Prostate gland (tissue), 2 donors: ENCODE data around the gene SASH3. TPM values are rescaled to one million over a fixed set of nuclear protein-coding genes. Genes with fewer than 3 reads are reported as not detected.

Experiments
- DNase-seq: peaks from one replicate; pipeline ENCODE4 v3.0.0-alpha.2; 2019; ENCODE audit warnings: low spot score
- H3K27ac ChIP-seq, 2 donors: fragments of 200-600 bp; sonication (generic); 2 replicates each; pipeline ENCODE4 v1.5.1; 2017 to 2019
- H3K27me3 ChIP-seq: fragments of 200-600 bp; sonication (generic); replicated peaks from 2 replicates; pipeline ENCODE4 v1.5.1; 2019; ENCODE audit not compliant: insufficient read depth
- H3K36me3 ChIP-seq, 2 donors: fragments of 200-600 bp; sonication (generic); 1 replicate in 1 of 2; 2 replicates in 1 of 2; pipeline versions ENCODE4 v1.5.1 to v1.8.1; 2017 to 2019
- H3K4me1 ChIP-seq: fragments of 200-600 bp; sonication (generic); replicated peaks from 2 replicates; pipeline ENCODE4 v1.5.1; 2019
- H3K4me3 ChIP-seq, 2 donors: fragments of 200-600 bp; sonication (generic); 2 replicates each; pipeline ENCODE4 v1.5.1; 2017 to 2019
- H3K9me3 ChIP-seq: fragments of 200-600 bp; sonication (generic); 2 replicates; pipeline ENCODE4 v1.5.1; 2017
- POLR2A ChIP-seq: fragments of 450-650 bp; IDR thresholded peaks from one replicate; pipeline ENCODE4 v1.6.1; 2016; ENCODE audit warnings: antibody characterized with exemption, mild to moderate bottlenecking
- POLR2AphosphoS5 ChIP-seq: sonication (generic); formaldehyde crosslinking; IDR thresholded peaks from one replicate; pipeline ENCODE4 v1.6.1; 2017; ENCODE audit warnings: antibody characterized with exemption
- WGBS: methylation state at CpG from one replicate; pipeline ENCODE4 v1.1.5; 2018; 5-methylcytosine and 5-hydroxymethylcytosine counted together
- intact Hi-C: fragments of 100-400 bp; cut with DNase I; formaldehyde crosslinking; loops from one replicate; pipeline ENCODE4 v1.14.2; 2022
- total RNA-seq, 2 donors: library from RNA; depleted of rRNA; stranded (reverse); fragments of >200 nt; gene quantifications; one replicate each; pipeline ENCODE4 v1.1.0, GENCODE V29; 2016
- TF ChIP-seq, protein P1 (sequence below), 4 experiments: fragments of 200-600 bp in 2 of 4; fragments of 450-650 bp in 2 of 4; sonication (generic) in 2 of 4; IDR thresholded peaks; 1 replicate in 3 of 4; 2 replicates in 1 of 4; pipeline ENCODE4 v1.5.1; 2016 to 2019; ENCODE audit warnings: antibody characterized with exemption in 4 of 4, mild to moderate bottlenecking in 2 of 4, moderate library complexity in 2 of 4

The SASH3 gene
- total RNA-seq, 2 donors from 2014 or later, result 2.2 to 5.8 TPM

DNA sequence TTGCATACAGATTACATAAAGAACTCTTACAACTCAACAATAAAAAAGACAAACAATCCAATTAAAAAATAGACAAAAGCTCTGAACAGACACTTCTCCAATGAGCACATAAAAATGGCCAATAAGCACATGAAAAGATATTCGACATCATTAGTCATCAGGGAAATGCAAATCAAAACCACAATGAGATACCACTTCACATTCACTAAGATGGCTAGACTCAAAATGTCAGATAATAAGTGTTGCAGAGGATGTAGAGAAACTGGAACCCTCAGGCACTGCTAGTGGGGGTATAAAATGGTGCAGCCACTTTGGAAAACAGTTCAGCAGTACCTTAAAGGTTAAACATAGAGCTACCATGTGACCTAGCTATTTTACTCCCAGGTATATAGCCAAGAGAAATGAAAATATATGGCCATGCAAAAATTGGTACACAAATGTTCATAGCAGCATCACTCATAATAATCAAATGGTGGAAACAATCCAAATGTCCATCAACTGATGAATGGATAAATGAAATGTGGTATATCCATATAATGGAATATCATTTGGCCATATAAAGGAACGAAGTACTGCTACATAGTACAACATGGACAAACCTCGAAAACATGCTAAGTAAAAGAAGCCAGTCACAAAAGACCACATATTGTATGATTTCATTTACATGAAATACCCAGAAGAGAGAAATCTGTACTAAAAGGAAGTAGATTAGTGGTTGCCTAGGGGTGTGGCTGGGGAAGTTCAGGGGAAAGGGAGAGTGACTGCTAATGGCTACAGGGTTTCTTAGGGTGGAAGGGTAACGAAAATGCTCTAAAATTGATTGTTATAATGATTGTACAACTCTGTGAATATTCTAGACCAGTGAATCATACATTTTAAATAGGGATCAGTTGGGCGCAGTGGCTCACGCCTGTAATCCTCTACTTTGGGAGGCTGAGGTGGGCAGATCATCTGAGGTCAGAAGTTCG lies 29.4 kb downstream of the SASH3 start:
- Histone ChIP-seq H3K36me3 (no peaks in the 10 kb centered on the region), H3K27me3 (no peaks in the 10 kb centered on the region), H3K27ac (no peak overlapping the region), H3K4me3 (no peak overlapping the region), H3K4me1 (no peaks in the 10 kb centered on the region), H3K9me3 (no peaks in the 10 kb centered on the region)
- TF ChIP-seq POLR2A (no peak), POLR2AphosphoS5 (no peak)
- TF ChIP-seq, protein P1, sequence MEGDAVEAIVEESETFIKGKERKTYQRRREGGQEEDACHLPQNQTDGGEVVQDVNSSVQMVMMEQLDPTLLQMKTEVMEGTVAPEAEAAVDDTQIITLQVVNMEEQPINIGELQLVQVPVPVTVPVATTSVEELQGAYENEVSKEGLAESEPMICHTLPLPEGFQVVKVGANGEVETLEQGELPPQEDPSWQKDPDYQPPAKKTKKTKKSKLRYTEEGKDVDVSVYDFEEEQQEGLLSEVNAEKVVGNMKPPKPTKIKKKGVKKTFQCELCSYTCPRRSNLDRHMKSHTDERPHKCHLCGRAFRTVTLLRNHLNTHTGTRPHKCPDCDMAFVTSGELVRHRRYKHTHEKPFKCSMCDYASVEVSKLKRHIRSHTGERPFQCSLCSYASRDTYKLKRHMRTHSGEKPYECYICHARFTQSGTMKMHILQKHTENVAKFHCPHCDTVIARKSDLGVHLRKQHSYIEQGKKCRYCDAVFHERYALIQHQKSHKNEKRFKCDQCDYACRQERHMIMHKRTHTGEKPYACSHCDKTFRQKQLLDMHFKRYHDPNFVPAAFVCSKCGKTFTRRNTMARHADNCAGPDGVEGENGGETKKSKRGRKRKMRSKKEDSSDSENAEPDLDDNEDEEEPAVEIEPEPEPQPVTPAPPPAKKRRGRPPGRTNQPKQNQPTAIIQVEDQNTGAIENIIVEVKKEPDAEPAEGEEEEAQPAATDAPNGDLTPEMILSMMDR (IDR thresholded peaks at IDR 0.05), result no peak
- intact Hi-C loops, result no loop called here
- 92% methylated on average over 7 of the region's 7 CpGs for WGBS
- no peak for DNase-seq

DNA sequence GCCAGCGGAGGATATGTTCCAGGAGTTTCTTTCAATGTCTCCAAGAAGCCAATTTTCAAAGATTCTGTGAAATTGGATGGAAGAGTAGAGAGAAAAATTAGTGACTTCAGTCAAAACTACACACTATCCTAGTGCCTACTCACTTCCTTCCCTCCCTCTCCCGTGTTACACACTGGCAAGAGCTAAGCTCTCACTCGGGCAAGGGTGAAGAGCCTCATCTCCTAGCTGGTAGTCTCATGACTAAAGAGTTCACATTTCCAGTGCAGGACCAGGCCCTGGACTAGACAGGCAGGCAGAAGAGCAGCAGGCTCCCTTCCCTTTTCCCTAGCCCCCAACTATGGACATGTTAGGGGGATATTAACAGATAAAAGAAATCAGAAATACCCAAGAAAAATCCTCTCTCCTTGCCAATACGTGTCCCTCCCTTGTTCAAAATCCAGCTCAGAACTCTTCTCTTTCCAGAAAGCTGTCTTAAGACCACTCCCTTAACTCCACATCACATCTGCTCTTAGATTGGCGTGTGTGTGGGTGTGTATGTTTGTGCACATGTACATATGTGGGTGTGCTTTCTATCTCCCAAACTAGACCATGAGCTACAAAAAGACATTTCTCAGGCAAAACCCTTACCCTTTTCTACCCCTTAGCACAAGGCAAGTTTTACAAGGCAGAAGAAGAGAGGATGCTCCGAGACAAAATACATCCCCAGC lies 34.1 kb downstream of the SASH3 start:
- Histone ChIP-seq H3K36me3 (no peaks in the 10 kb centered on the region), H3K4me1 (no peaks in the 10 kb centered on the region), H3K27me3 (no peaks in the 10 kb centered on the region), H3K9me3 (no peaks in the 10 kb centered on the region), H3K4me3 (no peak overlapping the region), H3K27ac (no peak overlapping the region)
- no peak for DNase-seq
- TF ChIP-seq POLR2AphosphoS5 (no peak), POLR2A (no peak)
- TF ChIP-seq, protein P1 (IDR thresholded peaks at IDR 0.05), result no peak
- WGBS, result 89% methylated on average over 6 of the region's 6 CpGs
- intact Hi-C loops, result no loop called here

DNA sequence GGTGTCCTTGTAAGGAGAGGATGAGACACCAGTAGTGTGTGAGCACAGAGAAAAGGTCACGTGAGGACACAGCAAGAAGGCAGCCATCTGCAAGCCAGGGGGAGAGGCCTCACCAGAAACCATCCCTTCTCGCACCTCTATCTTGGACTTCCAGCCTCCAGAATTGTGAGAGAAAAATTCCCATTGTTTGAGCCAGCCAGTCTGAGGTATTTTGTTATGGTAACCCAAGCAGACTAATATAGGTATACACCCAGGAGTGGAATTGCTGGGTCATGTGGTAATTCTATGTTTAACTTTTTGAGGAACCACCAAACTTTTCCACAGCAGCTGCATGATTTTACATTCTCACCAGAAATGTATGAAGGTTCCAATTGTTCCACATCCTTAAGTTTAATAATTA lies 38.4 kb downstream of the SASH3 start:
- WGBS, result 93% methylated on average over 2 of the region's 2 CpGs
- TF ChIP-seq POLR2AphosphoS5, result no peak
- TF ChIP-seq POLR2A, result no peak
- TF ChIP-seq, protein P1 (IDR thresholded peaks at IDR 0.05), result no peak
- H3K4me3 ChIP-seq, result no peak overlapping the region
- no peak overlapping the region for H3K27ac ChIP-seq
- H3K9me3 ChIP-seq, result no peaks in the 10 kb centered on the region
- no peaks in the 10 kb centered on the region for H3K27me3 ChIP-seq
- H3K4me1 ChIP-seq, result no peaks in the 10 kb centered on the region
- H3K36me3 ChIP-seq, result no peaks in the 10 kb centered on the region
- DNase-seq, result no peak
- intact Hi-C loops, result no loop called here

DNA sequence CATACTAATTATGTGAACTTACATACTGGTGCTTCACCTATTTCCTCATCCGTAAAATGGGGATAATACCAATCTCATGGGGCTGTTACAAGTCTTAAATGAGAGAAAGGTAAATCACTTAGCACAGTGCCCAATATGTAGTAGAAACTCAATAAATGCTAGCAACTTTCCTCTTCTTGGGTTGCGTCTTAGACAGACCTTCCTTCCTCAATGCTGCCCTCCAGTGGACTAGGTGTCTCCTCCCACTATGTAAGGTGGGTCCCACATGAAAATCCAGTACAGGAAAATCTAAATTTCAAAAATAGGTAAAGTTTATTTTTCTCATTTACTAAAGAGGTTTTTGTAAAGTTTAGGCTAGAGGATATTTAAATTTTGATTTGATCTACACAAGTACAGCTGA lies 43.4 kb downstream of the SASH3 start:
- H3K4me3 ChIP-seq, result no peak overlapping the region
- no peaks in the 10 kb centered on the region for H3K4me1 ChIP-seq
- no peak for TF ChIP-seq POLR2A
- TF ChIP-seq POLR2AphosphoS5, result no peak
- TF ChIP-seq, protein P1 (IDR thresholded peaks at IDR 0.05), result peak in 3 of 4 experiments; percentile 31 to 35 (median 31)
- no peaks in the 10 kb centered on the region for H3K9me3 ChIP-seq
- intact Hi-C loops, result loop anchor here (10.0 kb wide), 1 partner anchor 188 kb away; no protein-coding TSS in a partner anchor
- no peaks in the 10 kb centered on the region for H3K27me3 ChIP-seq
- no peak for DNase-seq
- H3K27ac ChIP-seq, result no peak overlapping the region
- 100% methylated on average over 2 of the region's 2 CpGs for WGBS
- no peaks in the 10 kb centered on the region for H3K36me3 ChIP-seq
